HG03060 (cell line): ENCODE data around the gene TYW5.

Source experiments
- ATAC-seq: cut with Tn5 transposase; IDR thresholded peaks from one replicate; pipeline ENCODE4 v1.9.1; 2021; ENCODE audit warnings: low read depth, moderate number of reproducible peaks; ENCODE audit not compliant: unreplicated experiment

The TYW5 gene

GRCh38 chr2:199975273-199975895 is 20.1 kb upstream of the TYW5 start:
- no peak for ATAC-seq

GRCh38 chr2:199973703-199974102 is 18.4 kb upstream of the TYW5 start:
- ATAC-seq: no peak

GRCh38 chr2:199972088-199972626 is 16.9 kb upstream of the TYW5 start:
- no peak for ATAC-seq

- ATAC-seq: no peak
Measured at GRCh38 chr2:199968126-199968525, 12.8 kb upstream of the TYW5 start.

- no peak for ATAC-seq
Measured at GRCh38 chr2:199966976-199967375, 11.7 kb upstream of the TYW5 start.

GRCh38 chr2:199966405-199966804 is 11.1 kb upstream of the TYW5 start:
- no peak for ATAC-seq

GRCh38 chr2:199962203-199962602 is 6.9 kb upstream of the TYW5 start:
- no peak for ATAC-seq

GRCh38 chr2:199958014-199958413 is 2.7 kb upstream of the TYW5 start:
- no peak for ATAC-seq

- no peak for ATAC-seq
Measured at GRCh38 chr2:199956062-199956380, 730 bp upstream of the TYW5 start.

- peak; percentile 27 for ATAC-seq
Measured at GRCh38 chr2:199955007-199955338, 318 bp downstream of the TYW5 start.

- ATAC-seq: no peak
Measured at GRCh38 chr2:199951023-199951422, 4.3 kb downstream of the TYW5 start.

- ATAC-seq: no peak
Measured at GRCh38 chr2:199950396-199950795, 4.9 kb downstream of the TYW5 start.

- no peak for ATAC-seq
Measured at GRCh38 chr2:199946836-199947235, 8.5 kb downstream of the TYW5 start.

- ATAC-seq: no peak
Measured at GRCh38 chr2:199946196-199946595, 9.1 kb downstream of the TYW5 start.

GRCh38 chr2:199943373-199943772 is 11.9 kb downstream of the TYW5 start:
- ATAC-seq: no peak

GRCh38 chr2:199940373-199940772 is 14.9 kb downstream of the TYW5 start:
- ATAC-seq: no peak

- no peak for ATAC-seq
Measured at GRCh38 chr2:199936554-199936953, 18.7 kb downstream of the TYW5 start.

GRCh38 chr2:199933466-199933865 is 21.8 kb downstream of the TYW5 start:
- no peak for ATAC-seq

GRCh38 chr2:199932312-199932855 is 22.9 kb downstream of the TYW5 start:
- ATAC-seq: no peak

GRCh38 chr2:199929262-199929661 is 26.0 kb downstream of the TYW5 start:
- ATAC-seq: no peak

GRCh38 chr2:199928626-199929025 is 26.7 kb downstream of the TYW5 start:
- ATAC-seq: no peak

GRCh38 chr2:199928226-199928625 is 27.1 kb downstream of the TYW5 start:
- ATAC-seq: no peak

GRCh38 chr2:199926806-199927205 is 28.5 kb downstream of the TYW5 start:
- ATAC-seq: no peak
